HG02938 (cell line): Measurements from ENCODE around the gene GARNL3.

Source experiments
- ATAC-seq: cut with Tn5 transposase; IDR thresholded peaks from one replicate; pipeline ENCODE4 v1.9.1; 2021; ENCODE audit warnings: mild to moderate bottlenecking, moderate library complexity; ENCODE audit not compliant: unreplicated experiment

The GARNL3 gene

DNA sequence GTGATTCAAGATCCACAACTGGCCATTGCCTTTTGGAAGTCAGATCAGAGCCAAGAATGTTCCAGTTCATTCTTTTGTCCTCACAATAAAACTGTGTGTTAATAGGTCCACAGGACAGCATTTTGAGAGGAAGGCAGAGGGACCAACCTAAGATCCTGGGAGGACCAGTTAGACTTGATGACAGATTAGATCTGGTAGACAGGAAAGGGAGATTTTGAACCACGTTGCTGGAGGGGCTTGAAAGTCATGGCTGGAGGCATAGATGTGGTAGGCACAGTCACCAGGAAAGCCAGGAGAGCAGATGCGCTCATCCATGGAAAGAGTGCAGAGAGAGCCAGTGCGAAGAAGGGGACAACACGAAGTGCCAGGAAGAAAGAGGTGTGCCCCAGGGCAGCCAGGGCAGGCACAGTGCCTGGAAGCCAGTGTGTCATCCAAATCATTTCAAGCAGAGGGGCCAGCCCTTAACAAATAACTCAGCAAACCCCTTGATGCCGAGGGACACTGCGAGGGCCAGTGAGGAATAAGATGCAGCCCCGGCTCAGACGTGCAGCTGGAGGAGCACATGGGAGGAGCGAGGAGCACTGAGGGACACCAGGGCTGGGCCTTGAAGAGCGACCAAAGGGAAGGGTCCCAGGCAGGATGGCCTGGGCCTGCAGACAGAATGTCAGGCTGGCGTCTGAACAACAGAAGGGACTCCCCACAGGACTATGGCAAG is 119.6 kb downstream of the GARNL3 start:
- no peak for ATAC-seq

DNA sequence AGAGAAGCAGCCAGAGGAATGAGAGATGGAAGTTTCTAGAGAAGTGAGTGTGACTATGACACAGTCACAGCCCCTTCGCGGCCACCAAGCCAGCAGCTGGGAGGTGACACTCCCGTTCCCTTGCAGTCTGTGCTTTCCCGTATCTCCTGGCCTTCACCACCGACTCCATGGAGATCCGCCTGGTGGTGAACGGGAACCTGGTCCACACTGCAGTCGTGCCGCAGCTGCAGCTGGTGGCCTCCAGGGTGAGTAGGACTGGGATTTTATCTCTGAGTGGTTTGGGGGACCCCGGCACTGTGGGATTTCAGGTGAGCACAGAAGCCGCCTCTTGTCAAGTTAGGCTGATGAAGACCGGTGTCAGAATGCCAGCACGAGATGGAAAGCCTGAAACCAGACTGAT is 120.3 kb downstream of the GARNL3 start:
- ATAC-seq = no peak

GRCh38 chr9:127386249-127386648 is 121.7 kb downstream of the GARNL3 start:
- ATAC-seq = no peak

DNA sequence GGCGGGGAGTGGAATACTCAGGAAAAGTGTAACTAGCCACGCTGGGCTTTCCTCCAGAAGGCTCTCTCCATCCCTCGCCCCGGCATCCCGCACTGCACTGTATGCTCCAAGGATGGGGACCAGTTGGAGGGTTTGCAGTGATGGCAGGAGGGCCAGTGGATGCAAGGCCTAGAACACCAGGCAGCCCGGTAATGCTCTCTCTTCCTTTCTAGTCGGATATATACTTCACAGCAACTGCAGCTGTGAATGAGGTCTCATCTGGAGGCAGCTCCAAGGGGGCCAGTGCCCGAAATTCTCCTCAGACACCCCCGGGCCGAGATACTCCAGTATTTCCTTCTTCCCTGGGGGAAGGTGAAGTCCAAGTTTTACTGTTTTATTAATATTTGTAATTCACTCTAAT is 122.4 kb downstream of the GARNL3 start:
- no peak for ATAC-seq

GRCh38 chr9:127388037-127388855 is 123.7 kb downstream of the GARNL3 start:
- ATAC-seq = peak; percentile 70

DNA sequence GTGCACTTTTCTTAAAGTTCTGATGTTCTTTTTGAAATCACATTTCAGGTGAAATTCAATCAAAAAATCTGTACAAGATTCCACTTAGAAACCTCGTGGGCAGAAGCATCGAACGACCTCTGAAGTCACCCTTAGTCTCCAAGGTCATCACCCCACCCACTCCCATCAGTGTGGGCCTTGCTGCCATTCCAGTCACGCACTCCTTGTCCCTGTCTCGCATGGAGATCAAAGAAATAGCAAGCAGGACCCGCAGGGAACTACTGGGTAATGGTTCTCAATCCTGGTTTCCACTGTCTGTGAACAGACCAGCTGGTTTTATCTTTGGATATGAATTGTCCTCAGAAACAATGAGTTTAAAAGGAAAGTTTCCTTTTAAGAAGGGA is 124.3 kb downstream of the GARNL3 start:
- ATAC-seq = no peak

DNA sequence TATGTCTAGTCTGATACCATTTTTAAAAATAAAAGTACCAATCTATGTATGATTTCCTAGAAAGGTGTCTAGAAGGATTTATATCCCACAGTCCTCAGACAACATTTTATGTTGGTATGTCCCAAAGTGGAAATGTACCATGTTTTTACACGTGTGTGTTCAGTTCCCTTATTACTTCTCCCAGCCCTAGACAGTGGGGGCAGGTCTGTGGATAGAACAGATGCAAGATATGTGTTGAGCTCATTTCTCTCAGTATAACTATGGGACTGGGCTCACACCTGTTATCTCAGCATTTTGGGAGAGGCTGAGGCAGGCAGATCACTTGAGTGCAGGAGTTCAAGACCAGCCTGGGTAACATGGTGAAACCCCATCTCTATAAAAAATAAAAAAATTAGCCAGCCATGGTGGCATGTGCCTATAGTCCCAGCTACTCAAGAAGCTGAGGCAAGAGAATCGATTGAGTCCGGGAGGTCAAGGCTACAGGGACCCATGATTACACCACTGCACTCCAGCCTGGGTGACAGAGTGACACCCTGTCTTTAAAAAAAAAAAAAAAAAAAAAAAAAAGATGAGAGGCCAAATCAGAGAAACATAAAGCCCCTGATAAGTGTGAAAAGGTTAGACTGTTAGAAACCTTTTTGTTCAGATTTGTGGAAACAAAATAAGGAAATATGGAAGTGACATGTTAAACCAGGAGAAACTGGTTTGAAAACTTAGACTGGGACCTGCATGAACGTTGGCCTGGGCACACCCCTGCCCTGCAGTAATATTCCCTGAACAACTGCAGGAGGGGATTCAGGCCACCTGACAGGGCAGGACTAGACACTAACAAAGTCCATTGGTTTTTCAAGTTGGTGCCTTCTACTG is 125.0 kb downstream of the GARNL3 start:
- ATAC-seq = no peak

DNA sequence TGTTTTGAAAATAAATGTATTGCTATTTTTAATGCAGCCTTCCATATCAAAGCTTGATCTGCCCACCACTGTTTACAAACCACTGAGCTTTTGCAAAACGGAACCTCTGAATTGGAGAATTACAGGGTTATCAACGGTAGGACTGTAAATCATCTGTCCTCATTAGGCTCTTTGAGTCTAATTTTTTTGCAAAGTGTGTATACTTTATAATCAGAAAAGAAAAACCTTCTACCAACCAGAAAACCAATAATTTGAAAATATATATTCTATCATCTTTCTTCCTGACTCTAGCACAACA is 125.6 kb downstream of the GARNL3 start:
- no peak for ATAC-seq

DNA sequence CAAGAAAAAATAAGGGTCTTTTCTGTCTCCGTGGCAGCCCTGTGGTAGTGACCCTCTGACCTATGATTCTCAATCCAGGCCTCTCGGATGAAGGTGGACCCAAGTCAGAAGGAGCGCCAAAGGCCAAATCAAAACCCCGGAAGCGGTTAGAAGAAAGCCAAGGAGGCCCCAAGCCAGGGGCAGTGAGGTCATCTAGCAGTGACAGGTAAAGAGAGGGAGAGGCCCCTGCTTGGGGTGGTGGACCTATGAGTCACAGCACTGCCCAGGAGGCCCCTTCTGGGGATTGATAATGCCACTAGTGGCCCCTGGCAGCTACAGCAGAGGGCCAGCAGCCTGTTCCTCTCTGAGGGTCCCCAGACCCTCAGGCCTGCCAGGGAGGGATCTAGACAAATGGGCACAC is 126.0 kb downstream of the GARNL3 start:
- no peak for ATAC-seq

- no peak for ATAC-seq
Observed at GRCh38 chr9:127392166-127392565, 127.6 kb downstream of the GARNL3 start.

- no peak for ATAC-seq
Observed at GRCh38 chr9:127392976-127393375, 128.4 kb downstream of the GARNL3 start.

DNA sequence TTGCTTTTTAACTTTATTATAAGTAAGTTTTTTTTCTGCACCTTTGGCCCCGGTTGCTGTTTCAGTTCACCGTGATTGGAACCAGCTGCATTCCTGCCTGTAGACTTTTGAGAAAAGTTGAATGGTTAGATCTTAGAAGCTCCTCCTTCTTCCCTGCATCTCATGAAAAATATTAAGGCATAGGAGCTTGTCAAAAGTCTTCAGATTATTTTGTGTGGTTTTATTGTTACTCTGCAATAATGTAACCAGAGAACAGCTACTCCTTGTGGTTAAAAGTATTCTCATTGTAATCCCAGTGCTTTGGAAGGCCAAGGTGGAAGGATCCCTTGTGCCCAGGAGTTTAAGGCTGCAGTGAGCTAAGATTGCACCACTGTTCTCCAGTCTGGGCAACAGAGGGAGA is 129.1 kb downstream of the GARNL3 start:
- ATAC-seq = no peak

DNA sequence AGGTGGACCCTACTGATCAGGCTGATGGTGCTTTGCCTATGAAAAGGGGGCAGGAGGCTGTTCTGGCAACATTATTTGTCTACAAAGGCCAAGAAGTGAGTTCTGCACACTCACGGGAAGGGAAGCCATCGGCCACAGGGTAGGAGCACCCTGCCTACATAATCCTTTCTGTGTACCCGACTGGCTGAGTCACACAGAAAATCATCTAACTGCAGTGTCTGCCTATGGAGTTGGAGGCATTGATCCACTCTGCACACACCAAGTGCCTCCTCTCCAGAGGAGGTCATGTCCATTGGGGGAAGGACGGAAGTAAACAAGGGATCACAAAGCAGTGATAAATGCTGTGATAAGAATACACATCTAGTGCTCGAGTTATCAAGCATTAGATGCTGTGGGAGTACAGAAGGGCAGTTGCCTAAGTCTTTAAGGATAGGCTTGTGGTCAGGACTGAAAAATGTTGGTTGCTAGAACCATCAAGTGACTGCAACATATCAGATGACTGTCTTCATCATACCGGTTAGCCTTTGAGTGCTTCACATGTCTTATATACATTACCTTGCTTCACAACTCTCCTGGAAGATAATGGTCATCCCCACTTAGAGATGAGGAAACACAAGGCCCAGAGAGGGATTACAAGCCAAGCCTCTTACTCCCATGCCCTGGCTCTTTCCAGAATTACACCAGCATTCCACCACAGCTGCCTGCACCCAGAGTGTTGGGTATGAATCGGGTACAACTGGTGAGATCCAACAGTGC is 131.1 kb downstream of the GARNL3 start:
- ATAC-seq = no peak

DNA sequence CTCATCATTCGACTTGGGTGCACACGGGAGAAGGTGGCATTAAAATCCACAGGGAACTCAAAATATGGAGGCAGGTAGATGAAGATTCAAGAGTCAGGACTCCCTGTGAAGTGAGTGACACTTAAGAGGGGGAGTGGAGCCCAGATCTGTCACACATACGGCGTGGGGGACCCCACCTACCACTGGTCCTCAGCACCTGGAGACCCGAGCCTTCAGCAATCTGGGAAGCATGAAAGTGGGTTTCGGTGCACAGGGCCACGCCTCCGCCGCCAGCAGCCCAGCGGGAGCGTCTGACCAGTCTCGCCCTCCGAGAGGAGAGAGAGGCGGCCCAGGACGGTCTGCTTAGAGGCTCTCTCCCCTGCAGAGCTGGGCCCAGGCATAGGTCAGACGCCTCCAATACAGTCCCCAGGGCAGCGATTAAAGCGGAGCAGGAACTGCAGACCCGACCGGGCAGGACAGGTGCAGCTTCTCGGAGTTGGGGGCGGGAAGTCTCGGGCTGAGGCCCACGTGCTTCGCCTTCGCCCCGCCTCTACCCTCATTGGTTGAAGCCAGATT is 131.8 kb downstream of the GARNL3 start:
- ATAC-seq = peak; percentile 7

- peak; percentile 95 for ATAC-seq
Observed at GRCh38 chr9:127396808-127397645, 132.5 kb downstream of the GARNL3 start, which contains the start of gene SLC2A8. Gene SLC2A8 (plus strand): TSS chr9:127397169. CDS start chr9:127397231, 62 bp downstream.

DNA sequence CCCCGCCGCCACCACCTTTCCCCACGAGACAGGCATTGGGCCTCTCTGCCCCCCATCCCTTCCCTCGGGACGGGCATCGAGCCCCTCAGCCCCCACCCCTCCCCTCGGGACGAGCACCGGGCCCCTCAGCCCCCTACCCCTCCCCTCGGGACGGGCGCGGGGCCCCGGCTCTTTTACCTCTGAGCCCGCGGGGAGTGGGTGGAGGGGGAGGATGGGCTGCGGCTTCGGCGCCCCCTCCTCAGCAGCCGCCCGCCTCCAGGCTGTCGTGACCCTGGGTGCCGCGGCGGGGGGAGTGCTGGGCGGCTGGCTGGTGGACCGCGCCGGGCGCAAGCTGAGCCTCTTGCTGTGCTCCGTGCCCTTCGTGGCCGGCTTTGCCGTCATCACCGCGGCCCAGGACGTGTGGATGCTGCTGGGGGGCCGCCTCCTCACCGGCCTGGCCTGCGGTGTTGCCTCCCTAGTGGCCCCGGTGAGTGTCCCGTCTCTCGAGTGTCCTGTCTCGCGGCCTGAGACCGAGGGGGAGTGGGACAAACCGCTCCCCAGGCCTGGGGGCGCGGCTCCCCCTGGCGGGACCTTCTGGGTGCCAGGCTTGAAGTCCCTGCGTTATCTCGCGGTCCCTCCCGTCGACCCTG is 133.2 kb downstream of the GARNL3 start:
- no peak for ATAC-seq

DNA sequence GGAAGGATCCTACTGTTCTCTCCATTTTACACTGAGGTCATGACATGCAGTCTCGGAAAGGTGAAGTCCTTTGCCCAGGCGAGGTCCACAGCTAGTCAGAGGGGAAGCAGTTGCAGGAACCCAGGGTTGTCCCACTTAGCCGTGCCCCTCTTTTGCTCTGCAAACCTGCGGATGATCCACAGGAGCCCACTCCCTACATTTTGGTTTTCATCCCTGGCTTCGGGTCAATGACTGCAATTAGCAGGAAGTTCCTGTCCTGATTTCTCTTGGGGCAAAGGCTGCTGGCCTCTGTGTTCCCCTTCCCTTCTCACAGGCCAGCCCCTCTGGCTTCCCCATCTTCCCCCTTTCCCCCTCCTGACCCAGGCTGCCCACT is 133.7 kb downstream of the GARNL3 start:
- no peak for ATAC-seq

DNA sequence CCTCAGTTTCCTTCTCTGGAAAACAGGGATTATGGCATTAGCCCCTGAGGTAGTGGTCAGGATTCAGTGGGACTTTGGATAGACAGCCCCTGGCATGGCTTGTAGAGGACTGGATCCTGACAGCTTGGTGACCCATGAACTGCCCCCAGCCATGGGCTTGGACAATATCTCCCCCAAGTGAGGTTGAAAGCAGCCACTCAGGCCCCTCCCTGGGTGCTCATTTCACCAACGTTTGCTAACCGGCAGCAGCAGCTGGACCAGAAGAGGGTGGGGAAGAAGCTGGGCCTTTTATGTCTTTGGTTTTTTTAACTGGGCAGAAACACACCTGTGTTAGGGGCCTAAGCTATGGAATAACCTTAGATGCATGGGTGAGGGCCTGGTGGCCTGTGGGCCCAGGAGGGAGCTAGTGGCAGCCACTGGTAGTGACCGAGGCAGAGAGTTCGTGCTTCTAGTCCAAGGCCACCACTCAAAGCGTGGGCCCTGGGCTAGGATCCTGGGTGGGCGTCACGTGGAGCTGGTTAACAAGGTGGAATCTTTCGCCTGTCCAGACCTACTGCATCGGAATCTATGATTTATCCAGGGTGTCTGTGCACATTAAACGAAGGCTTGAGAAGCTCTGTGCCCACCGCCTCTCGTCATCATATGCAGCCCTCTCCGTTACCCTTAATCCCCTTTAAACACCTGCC is 134.3 kb downstream of the GARNL3 start:
- ATAC-seq = no peak
